Measurements from ENCODE around the gene CLRN2.
"Not testable (repeated sequence)": the region's sequence is repeated elsewhere in the genome, so short reads cannot be mapped to it uniquely, and the experiment has no call there.

The CLRN2 gene

DNA sequence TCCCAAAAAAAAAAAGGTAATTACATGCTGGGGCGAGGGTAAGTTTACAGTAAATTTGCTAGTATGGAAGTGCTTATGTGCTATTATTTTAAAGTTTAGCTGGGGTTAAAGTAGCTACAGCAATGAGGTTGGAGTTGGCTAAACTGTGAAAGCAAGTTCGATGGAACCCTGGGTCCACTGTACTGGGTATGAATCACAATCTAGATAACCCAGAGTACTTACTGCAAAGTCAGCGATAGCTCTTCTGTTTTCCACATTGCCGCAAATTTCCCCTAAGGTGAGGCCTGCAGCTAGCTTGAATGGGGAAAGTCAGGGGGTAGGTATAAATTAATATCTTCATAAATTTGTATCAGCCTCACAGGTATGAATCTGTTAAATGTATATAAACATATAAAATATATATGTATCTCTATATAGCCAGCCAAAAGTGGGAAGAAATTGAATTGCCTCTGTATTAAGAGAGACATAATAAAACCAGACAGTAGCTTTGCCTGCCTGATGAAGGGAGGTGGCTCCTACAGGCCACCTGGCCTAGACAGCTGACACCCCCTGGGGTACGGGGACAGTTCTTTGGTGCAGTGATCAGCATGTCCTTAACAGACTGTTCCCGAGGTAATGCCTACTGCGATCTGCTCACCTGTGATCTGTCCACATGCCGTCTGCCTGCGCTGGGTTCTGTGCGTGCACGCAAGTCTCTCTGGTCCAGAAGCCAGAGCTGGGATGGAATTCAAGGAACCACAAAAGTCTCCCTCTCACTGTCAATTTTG is 30.6 kb downstream of the CLRN2 start:
- no peak for DNase-seq (ENCODE audit: low read depth in 2 of 2)

DNA sequence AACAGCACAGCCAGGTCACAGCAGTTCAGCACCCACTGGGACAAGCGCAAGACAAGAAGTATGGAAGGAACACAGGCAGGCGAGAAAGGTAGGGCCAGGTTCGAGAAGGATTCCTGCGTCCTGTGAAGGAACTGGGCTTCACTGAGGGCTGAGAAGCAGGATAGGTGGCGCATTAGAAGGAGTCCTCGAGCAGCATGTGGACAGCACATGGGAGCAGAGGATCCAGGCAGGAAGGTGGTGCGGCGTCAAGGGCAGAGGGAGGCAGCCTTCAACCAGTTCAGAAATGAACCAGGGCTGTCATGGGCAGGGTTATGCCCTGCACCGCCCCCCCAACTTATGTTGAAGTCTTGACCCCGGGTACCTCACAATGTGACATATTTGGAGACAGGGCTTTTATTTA is 31.3 kb downstream of the CLRN2 start:
- DNase-seq (ENCODE audit: low read depth in 2 of 2) = no peak

DNA sequence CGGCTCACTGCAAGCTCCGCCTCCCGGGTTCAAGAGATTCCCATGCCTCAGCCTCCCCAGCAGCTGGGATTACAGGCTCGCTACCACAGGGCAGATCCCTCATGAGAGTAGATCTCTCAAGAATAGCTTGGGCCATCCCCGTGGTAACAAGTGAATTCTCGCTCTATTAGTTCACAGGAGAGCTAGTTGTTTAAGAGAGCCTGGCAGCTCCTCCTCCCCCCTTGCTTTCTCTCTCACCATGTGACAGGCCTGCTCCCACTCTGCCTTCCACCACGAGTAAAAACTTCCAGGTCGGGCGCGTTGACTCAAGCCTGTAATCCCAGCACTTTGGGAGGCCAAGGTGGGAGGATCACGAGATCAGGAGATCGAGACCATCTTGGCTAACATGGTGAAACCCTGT is 31.7 kb downstream of the CLRN2 start:
- no peak for DNase-seq (ENCODE audit: low read depth in 2 of 2)

DNA sequence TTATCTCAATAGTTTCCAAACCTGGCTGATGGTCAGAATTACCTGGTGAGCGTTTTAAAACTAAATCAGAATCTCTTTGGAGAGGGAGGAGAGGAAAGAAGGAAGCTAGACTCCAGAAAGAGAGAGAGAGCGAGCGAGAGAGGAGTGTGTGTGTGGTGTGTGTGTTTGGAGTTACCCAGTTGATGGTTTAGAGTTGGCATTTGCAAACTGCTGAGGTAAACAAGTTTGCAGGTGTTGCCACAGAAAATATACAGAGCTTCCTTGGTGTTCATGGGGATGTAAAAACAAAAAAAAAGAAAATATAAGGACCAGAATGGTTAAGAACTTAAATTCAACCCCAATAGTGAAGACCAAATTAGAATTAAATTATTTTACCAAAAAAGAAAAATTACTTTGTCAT is 35.6 kb downstream of the CLRN2 start:
- no peak for DNase-seq (ENCODE audit: low read depth in 2 of 2)

DNA sequence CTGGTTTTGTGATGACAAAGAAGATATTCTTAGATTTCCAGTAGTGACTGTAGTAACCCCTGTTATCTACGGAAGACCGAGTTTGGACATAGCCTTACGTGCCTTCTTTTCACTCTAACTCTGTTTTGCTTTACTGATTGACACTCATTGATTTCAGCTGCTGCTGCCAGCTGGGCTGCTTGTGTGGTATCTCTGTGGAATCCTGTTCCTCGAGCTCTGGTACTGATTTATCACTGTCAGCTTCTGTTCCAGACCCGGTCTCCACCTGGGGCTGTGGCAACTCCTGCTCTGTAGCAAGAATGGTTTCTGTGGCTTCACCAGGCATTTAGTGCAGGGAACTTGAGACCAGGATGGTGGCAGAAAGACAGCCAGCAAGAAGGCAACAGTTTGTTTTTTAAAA is 37.5 kb downstream of the CLRN2 start:
- no peak for DNase-seq (ENCODE audit: low read depth in 2 of 2)

DNA sequence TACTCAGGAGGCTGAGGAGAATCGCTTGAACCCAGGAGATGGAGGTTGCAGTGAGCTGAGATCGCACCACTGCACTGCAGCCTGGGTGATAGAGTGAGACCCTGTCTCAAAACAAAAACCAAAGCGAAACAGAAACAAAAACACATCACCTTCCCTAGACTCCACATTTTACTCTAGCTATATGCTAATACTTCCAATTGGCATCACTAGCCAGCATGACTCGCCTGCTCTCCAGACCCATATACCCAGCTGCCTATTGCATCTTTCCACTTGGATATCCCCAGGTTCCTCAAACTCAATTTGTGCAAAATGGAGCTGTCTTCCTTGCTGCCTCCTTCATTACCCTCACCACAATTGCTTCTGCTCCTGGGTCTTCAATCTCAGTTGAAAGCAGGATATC is 39.6 kb downstream of the CLRN2 start:
- no peak for DNase-seq (ENCODE audit: low read depth in 2 of 2)

DNA sequence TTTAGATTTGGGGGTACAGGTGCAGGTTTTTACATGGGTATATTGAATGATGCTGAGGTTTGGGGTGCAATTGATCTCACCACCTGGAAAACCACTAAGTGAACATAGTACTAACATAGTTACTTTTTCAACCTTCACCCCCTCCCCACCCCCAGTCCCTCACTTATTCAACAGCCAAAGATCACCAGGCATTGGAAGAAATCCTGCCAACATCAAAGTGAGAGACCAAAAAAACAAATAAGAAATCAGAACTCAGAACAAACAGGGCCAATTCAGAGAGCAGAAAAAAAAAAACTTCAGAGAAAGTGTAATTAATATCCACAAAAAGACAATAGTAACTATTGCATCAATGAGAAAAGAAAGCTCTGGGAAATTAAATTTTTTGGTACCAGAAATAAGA is 41.5 kb downstream of the CLRN2 start:
- no peak for DNase-seq (ENCODE audit: low read depth in 2 of 2)

DNA sequence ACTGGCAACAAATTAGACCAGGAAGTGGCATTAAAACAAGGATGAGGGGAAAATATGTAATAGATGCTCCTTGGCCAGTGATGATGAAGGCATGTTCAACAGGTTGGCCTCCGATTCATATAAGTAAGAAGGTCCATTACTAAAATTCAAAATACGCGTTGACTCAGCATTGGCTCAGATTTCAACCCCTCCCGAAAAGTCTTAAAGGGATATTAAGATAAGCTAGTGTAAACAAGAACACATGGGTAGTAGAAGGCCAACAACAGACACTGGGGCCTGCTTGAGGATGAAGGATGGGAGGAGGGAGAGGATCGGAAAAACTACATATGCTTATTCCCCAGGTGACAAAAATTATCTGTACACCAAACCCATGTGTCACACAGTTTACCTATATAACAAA is 42.9 kb downstream of the CLRN2 start:
- no peak for DNase-seq (ENCODE audit: low read depth in 2 of 2)

DNA sequence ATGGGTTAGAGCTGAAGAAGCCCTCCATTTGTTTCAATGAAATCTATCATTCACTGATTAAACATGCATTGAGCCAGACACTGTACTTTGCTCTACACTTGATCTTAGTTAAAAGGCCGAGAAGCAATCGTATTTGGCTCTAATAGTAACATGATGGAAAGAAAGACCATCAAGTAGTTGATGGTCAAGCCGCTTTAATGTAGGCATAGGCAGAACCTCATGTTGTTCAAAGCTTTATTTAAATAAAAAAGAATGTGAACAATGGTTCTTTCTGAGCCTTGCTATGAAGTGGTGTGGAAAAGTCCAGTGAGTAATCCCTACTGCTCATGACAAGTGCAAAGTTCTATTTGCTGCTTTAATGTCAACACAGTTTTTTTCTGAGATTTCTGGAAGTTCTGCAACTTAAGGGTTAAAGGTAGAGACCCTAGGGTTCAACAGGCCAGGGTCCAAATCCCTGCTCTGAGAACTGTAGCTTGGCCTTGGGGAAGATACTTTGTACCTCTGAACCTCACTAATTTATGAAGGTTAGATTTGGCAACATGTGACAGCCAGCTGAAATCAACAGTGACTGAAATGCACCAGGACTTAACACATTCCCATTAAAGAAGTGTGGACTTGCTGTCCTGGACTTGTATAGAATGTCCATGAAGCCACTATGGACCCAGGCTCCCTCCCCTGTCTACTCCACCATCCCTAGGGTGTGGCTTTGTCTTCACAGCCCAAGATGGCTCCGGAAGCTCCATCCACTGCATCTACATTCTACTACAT is 44.2 kb downstream of the CLRN2 start:
- no peak for DNase-seq (ENCODE audit: low read depth in 2 of 2)

DNA sequence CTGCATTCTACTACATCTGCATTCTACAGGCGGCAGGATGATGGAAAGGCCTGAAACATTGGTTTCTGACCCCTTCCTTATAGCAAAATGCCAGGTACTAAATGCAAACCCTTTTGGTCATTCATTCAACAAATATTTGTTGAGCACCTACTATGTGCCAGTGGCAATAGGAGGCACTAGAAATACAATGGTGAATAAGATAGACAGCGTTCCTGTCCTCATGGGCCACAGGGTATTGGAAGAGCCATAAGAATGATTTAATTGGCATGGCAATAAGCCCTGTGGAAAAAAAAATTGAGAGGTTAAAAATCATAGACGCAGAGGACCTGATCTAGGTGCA is 44.7 kb downstream of the CLRN2 start:
- no peak for DNase-seq (ENCODE audit: low read depth in 2 of 2)

DNA sequence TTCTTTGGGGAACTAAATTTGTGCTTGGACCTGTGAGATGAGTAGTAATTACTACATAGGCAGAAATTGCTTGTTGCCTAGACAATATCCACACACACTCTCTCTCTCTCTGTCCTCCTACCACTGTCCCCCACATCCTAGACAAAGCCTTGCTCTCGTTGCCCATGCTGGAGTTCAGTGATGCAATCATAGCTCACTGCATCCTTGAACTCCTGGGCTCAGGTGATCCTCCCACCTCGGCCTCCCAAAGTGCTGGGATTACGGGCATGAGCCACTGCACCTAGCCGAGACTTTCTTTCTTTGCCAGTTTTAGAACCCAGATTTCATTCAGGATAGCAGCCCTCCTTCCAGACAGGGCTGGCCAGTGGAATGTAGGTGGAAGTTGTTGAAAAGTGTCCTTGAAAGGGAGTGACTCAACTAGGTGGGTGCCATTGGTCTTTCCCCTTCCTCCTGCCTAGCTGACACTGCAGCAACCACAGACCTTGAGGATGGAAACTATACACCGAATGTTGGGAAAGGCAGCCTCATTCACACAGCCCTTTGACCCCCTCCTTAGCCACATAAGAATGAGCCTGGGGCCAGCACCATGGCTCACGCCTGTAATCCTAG is 45.2 kb downstream of the CLRN2 start:
- no peak for DNase-seq (ENCODE audit: low read depth in 2 of 2)

DNA sequence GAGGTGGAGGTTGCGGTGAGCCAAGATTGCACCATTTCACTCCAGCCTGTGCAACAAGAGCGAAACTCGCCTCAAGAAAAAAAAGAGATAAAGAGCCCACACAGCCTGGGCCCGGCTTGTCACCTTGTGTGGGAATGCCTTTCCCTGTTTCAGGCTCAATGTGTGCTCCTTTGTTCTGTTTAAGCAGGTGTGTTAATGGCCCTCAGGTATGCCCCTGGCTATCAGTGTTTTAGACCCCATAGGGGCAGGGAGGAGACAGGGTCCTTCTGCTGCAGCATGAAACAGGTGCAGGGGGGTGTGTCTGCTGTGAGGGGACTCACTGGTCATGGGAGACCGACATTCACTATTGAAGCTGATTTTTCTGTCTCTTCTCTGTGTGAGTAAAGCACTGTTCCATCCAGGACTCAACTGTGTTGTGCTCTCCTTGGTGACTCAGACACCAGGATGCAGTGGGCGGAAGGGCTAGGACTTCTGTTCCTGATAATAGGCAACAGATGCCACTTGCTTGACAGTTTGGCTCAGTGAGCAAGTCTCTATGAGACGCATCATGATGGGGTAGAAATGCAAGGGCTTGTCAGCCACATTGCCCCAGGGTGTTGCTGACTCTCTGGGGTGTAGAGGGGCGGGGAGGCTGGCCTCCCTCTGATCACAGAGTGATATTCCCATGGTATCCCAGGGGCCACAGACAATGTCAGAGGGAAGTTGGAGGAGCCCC is 46.4 kb downstream of the CLRN2 start:
- no peak for DNase-seq (ENCODE audit: low read depth in 2 of 2)

DNA sequence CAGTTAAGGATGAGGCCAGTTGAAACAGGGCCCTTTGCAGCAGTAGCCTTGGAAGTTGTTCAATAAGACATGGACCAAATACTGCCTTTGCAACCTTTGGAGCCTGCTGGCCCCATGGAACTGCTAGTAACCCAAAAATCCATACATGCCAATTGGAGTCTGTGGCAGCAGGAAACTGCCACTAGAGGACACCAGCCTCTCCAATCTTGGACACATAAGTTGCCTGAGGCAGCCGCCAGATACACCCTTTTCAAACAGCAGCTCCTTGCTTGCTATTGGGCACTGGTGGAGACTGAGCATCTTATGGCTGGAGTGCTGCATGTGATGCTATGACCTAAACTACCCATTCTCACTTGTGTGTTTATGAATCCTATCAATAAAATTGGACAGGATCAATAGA is 47.2 kb downstream of the CLRN2 start:
- DNase-seq (ENCODE audit: low read depth in 2 of 2) = no peak

DNA sequence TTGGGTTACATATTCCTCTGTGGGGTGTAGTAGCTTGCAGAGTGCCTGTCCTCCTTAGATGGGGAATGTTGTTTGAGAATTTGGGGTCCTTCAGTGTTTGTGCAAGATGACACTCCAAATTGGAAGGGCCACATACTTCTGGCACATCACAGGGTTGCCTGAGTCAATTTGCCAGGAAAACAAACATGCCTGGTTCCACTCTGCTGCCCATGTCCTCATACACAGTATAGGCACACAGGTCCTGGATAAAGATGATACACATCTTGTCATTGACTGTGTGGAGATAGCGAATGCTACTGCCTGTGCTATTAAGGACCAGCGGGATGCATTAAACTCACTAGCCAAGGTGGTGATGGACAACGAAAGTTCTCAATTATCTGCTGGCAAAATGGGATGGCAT is 50.9 kb downstream of the CLRN2 start:
- DNase-seq (ENCODE audit: low read depth in 2 of 2) = no peak

DNA sequence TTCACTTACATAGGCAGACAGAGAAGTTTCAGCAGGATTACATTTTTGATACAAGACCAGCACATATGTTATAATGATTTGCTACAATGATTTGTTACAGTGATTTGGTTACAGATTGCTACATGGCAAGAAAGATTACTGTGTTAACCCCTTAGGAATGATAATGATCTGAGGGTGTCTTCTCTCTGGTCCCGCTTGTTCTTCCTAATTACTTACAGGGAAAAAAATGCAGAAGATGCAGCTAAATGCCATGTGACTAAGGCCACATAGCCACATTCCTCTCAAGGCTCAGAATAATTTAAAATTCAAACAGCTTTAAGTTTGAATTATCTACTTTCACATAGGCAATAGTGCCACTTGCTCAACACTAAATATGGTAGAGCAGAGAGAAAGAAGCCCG is 52.3 kb downstream of the CLRN2 start:
- no peak for DNase-seq (ENCODE audit: low read depth in 2 of 2)

DNA sequence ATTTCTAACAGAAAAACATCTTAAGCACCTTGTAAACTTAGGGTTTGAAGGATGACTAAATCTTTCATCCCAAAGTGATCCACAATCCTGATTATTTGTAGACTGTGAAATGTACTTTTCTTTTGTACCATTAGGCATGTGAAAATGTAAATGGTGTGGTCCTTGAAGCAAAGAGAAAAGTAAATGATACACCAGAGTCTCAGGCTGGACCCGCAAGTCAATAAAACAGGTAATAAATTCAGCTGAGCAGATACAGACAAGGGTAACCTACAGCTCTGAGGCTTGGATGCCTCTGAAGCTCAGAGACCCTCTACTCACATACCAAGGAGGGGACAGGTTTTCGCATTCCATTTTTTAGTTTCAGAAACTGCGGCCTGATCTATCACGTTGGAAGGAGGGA is 59.2 kb downstream of the CLRN2 start:
- no peak for DNase-seq (ENCODE audit: low read depth in 2 of 2)

DNA sequence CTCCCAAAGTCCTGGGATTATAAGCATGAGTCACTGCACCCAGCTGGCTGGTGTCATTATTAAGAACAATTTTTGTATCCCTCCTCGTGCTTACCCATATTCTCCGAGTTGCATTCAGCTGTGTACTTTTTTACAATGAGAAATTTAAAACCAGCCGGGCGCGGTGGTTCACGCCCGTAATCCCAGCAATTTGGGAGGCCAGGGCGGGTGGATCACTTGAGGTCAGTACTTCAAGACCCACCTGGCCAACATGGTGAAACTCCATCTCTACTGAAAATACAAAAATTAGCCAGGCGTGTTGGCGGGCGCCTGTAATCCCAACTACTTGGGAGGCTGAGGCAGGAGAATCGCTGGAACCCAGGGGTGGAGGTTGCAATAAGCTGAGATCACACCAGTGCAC is 60.2 kb downstream of the CLRN2 start:
- not testable (repeated sequence) for DNase-seq (ENCODE audit: low read depth in 2 of 2)

All from stimulated activated CD8-positive, alpha-beta memory T cell treated with anti-CD3 and anti-CD28 coated beads, Interleukin-15, amount 100 ng/mL, for 48 hours (primary cell).